ENCODE results near the gene SH3BP2. TPM values are rescaled to one million over a fixed set of nuclear protein-coding genes. Genes with fewer than 3 reads are reported as not detected.

The SH3BP2 gene
- total RNA-seq, 5 donors from 2014 or later (not counting 1 experiment from before 2014, with no cell fraction given) = 44.0 to 68.2 (median 49.7) TPM

DNA sequence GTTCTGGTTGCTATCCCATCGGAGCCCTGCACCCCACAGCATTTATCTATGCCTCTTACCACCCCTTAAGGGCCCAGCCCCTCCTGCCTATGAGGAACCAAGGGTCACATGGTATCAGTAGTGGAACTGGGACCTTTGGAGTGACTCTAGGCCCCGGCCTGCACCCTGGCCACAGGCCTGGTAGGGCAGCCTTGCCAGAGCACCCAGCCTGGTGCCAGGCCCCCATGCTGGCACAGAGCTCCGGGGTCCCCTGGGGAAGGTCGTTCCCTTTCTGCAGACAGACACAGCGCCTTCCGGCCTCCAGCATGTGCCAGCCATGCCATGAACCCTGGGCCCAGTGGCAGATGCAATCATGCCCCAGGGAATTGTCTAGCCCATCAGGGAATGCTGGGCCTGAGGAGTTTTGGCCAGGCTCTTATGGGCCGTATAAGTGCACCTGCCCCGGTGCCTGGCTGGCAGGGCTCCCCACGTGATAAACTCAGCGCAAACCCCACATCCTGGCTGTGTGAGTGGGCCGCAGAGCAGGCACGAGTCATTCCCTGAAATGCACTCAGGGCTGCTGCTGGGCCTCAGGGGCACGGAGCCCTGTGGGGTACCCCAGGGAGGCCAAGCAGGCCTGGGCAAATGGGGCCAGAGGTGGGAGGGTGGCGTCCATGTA lies 30.9 kb downstream of the SH3BP2 start:
- ChIA-PET POLR2A (no interaction called here), CTCF (no interaction called here)
- no peak for ATAC-seq (replicated peaks in 1 of 4)
- Histone ChIP-seq H3K27me3 (replicated peaks in 1 of 2; ENCODE audit: control insufficient read depth in 2 of 2, extremely low read depth in 1 of 2, insufficient read depth in 2 of 2, low read length in 1 of 2) (no peaks in the 10 kb centered on the region), H3K36me3 (ENCODE audit: control insufficient read depth in 2 of 2, extremely low read depth in 1 of 2, insufficient read depth in 1 of 2, low read length in 1 of 2) (peaks cover 37 to 74% of the 10 kb centered on the region in 2 donors), H3K27ac (ENCODE audit: low read length) (no peak overlapping the region), H3K4me3 (ENCODE audit: control insufficient read depth in 1 of 2, extremely low read depth in 1 of 2, low read length in 1 of 2) (no peak overlapping the region), H3K9me3 (no peaks in the 10 kb centered on the region), H3K4me1 (ENCODE audit: control insufficient read depth in 1 of 2, extremely low read depth in 1 of 2, insufficient read depth in 2 of 2, low read length in 2 of 2) (peaks cover 0 to 45% of the 10 kb centered on the region in 2 experiments)
- Mint-ChIP-seq H3K36me3 (peaks cover 25% of the 10 kb centered on the region), H3K27me3 (no peaks in the 10 kb centered on the region), H3K9me3 (no peaks in the 10 kb centered on the region), H3K27ac (no peak overlapping the region), H3K4me3 (no peak overlapping the region), H3K4me1 (peaks cover 11 to 24% (median 23%) of the 10 kb centered on the region in 3 donors)
- WGBS (ENCODE audit: insufficient coverage) = 95% methylated on average over 12 of the region's 14 CpGs
- no peak for DNase-seq

GRCh38 chr4:2824329-2824835 lies 31.5 kb downstream of the SH3BP2 start:
- Mint-ChIP-seq H3K9me3 (no peaks in the 10 kb centered on the region), H3K27me3 (no peaks in the 10 kb centered on the region), H3K36me3 (peaks cover 28% of the 10 kb centered on the region), H3K27ac (peak overlapping the region in 1 of 2 donors; percentile 28), H3K4me3 (no peak overlapping the region), H3K4me1 (peaks cover 8 to 19% (median 17%) of the 10 kb centered on the region in 3 donors)
- DNase-seq (no peak), ATAC-seq (replicated peaks in 1 of 4) (no peak)
- no peaks in the 10 kb centered on the region for H3K9me3 ChIP-seq
- POLR2A ChIA-PET = no interaction called here
- peaks cover 39 to 79% of the 10 kb centered on the region in 2 donors for H3K36me3 ChIP-seq (ENCODE audit: control insufficient read depth in 2 of 2, extremely low read depth in 1 of 2, insufficient read depth in 1 of 2, low read length in 1 of 2)
- CTCF ChIA-PET = no interaction called here
- no peaks in the 10 kb centered on the region for H3K27me3 ChIP-seq (replicated peaks in 1 of 2; ENCODE audit: control insufficient read depth in 2 of 2, extremely low read depth in 1 of 2, insufficient read depth in 2 of 2, low read length in 1 of 2)
- no peak overlapping the region for H3K27ac ChIP-seq (ENCODE audit: low read length)
- 93% methylated on average over 15 of the region's 24 CpGs for WGBS (ENCODE audit: insufficient coverage)
- H3K4me1 ChIP-seq (ENCODE audit: control insufficient read depth in 1 of 2, extremely low read depth in 1 of 2, insufficient read depth in 2 of 2, low read length in 2 of 2) = peaks cover 0 to 39% of the 10 kb centered on the region in 2 experiments
- no peak overlapping the region for H3K4me3 ChIP-seq (ENCODE audit: control insufficient read depth in 1 of 2, extremely low read depth in 1 of 2, low read length in 1 of 2)

DNA sequence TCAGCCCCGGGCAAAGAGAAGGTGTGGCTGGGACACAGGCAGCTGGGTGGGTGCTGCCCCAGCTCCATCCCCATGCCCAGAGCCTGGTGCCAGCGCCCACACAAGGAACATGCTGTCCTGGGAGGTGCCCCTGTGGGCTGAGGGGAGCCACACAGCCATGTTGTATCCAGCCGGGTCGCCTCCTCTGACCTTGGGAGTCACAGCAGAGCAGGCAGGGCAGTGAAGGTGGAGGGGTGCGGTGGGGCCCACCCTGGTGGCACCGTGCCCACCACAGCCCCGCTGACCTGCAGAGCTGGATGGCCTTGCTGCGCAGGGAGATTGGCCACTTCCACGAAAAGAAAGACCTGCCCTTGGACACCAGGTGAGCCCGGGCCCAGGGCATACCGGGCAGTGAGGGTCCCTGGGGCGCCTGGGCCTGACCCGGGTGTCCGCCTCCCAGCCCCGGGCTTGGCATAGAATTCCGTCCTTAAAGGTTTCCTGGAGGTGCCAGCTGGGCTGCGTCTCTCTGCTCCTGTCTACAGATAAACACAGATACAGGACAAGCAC lies 32.0 kb downstream of the SH3BP2 start:
- Mint-ChIP-seq H3K36me3 (peaks cover 28% of the 10 kb centered on the region), H3K27me3 (no peaks in the 10 kb centered on the region), H3K4me3 (no peak overlapping the region), H3K9me3 (no peaks in the 10 kb centered on the region), H3K27ac (no peak overlapping the region), H3K4me1 (peaks cover 2 to 14% (median 12%) of the 10 kb centered on the region in 3 donors)
- Histone ChIP-seq H3K4me3 (ENCODE audit: control insufficient read depth in 1 of 2, extremely low read depth in 1 of 2, low read length in 1 of 2) (no peak overlapping the region), H3K27me3 (replicated peaks in 1 of 2; ENCODE audit: control insufficient read depth in 2 of 2, extremely low read depth in 1 of 2, insufficient read depth in 2 of 2, low read length in 1 of 2) (no peaks in the 10 kb centered on the region), H3K27ac (ENCODE audit: low read length) (no peak overlapping the region), H3K4me1 (ENCODE audit: control insufficient read depth in 1 of 2, extremely low read depth in 1 of 2, insufficient read depth in 2 of 2, low read length in 2 of 2) (peaks cover 0 to 34% of the 10 kb centered on the region in 2 experiments), H3K36me3 (ENCODE audit: control insufficient read depth in 2 of 2, extremely low read depth in 1 of 2, insufficient read depth in 1 of 2, low read length in 1 of 2) (peaks cover 43 to 84% of the 10 kb centered on the region in 2 donors), H3K9me3 (no peaks in the 10 kb centered on the region)
- ChIA-PET POLR2A (no interaction called here), CTCF (no interaction called here)
- ATAC-seq (replicated peaks in 1 of 4) = no peak
- DNase-seq = no peak
- 95% methylated on average over 16 of the region's 17 CpGs for WGBS (ENCODE audit: insufficient coverage)

- Histone ChIP-seq H3K36me3 (ENCODE audit: control insufficient read depth in 2 of 2, extremely low read depth in 1 of 2, insufficient read depth in 1 of 2, low read length in 1 of 2) (peaks cover 46 to 89% of the 10 kb centered on the region in 2 donors), H3K27me3 (replicated peaks in 1 of 2; ENCODE audit: control insufficient read depth in 2 of 2, extremely low read depth in 1 of 2, insufficient read depth in 2 of 2, low read length in 1 of 2) (no peaks in the 10 kb centered on the region), H3K4me3 (ENCODE audit: control insufficient read depth in 1 of 2, extremely low read depth in 1 of 2, low read length in 1 of 2) (no peak overlapping the region), H3K4me1 (ENCODE audit: control insufficient read depth in 1 of 2, extremely low read depth in 1 of 2, insufficient read depth in 2 of 2, low read length in 2 of 2) (peaks cover 0 to 26% of the 10 kb centered on the region in 2 experiments), H3K27ac (ENCODE audit: low read length) (no peak overlapping the region), H3K9me3 (no peaks in the 10 kb centered on the region)
- ChIA-PET CTCF (no interaction called here), POLR2A (no interaction called here)
- no peaks in the 10 kb centered on the region for H3K9me3 Mint-ChIP-seq
- 96% methylated on average over 12 of the region's 13 CpGs for WGBS (ENCODE audit: insufficient coverage)
- DNase-seq = no peak
- no peak for ATAC-seq (replicated peaks in 1 of 4)
- no peaks in the 10 kb centered on the region for H3K27me3 Mint-ChIP-seq
- peaks cover 28% of the 10 kb centered on the region for H3K36me3 Mint-ChIP-seq
- no peak overlapping the region for H3K4me3 Mint-ChIP-seq
- no peak overlapping the region for H3K27ac Mint-ChIP-seq
- peaks cover 0 to 6% (median 6%) of the 10 kb centered on the region in 3 donors for H3K4me1 Mint-ChIP-seq
These were observed 32.9 kb downstream of the SH3BP2 start for GRCh38 chr4:2825740-2826139.

GRCh38 chr4:2827071-2827873 lies 34.4 kb downstream of the SH3BP2 start:
- Mint-ChIP-seq H3K4me3 (no peak overlapping the region), H3K27me3 (no peaks in the 10 kb centered on the region), H3K36me3 (peaks cover 28% of the 10 kb centered on the region), H3K9me3 (no peaks in the 10 kb centered on the region), H3K4me1 (peaks cover 0 to 6% (median 6%) of the 10 kb centered on the region in 3 donors), H3K27ac (no peak overlapping the region)
- CTCF ChIA-PET = interaction anchor here in 1 of 2 donors (0.6 kb wide), 1 partner anchor 56 kb away, joined by 3 read pairs; no protein-coding TSS in a partner anchor
- Histone ChIP-seq H3K4me3 (ENCODE audit: control insufficient read depth in 1 of 2, extremely low read depth in 1 of 2, low read length in 1 of 2) (no peak overlapping the region), H3K27ac (ENCODE audit: low read length) (no peak overlapping the region), H3K9me3 (no peaks in the 10 kb centered on the region), H3K4me1 (ENCODE audit: control insufficient read depth in 1 of 2, extremely low read depth in 1 of 2, insufficient read depth in 2 of 2, low read length in 2 of 2) (peaks cover 0 to 20% of the 10 kb centered on the region in 2 experiments), H3K27me3 (replicated peaks in 1 of 2; ENCODE audit: control insufficient read depth in 2 of 2, extremely low read depth in 1 of 2, insufficient read depth in 2 of 2, low read length in 1 of 2) (no peaks in the 10 kb centered on the region), H3K36me3 (ENCODE audit: control insufficient read depth in 2 of 2, extremely low read depth in 1 of 2, insufficient read depth in 1 of 2, low read length in 1 of 2) (peaks cover 39 to 90% of the 10 kb centered on the region in 2 donors)
- DNase-seq (no peak), ATAC-seq (replicated peaks in 1 of 4) (no peak)
- 92% methylated on average over 19 of the region's 31 CpGs for WGBS (ENCODE audit: insufficient coverage)
- POLR2A ChIA-PET = no interaction called here

Measured in T-cell (primary cell).